ENCODE measurements around the gene ZNF724. TPM values are rescaled to one million over a fixed set of nuclear protein-coding genes. Genes with fewer than 3 reads are reported as not detected.

Gene ZNF724
- total and polyA plus RNA-seq, 3 donors from 2014 or later: 1.4 to 9.0 (median 8.0) TPM

DNA sequence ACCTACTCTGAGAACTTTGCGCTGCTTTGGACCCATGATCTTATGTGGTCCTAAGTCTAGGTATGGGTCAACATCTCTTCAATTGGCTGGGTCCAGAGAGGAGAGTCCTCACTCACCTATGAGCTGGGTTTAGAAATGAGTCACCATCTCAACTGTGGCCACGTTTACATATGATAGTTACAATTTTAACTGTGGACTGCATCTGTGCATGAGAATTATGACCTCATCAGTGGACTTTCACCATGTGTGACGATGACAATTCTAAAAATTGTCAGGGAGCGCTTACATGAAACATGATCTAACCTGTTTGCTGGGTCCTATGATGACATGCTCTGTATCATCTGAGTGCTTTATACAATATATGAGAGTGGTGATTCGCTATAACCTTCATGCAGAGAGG, 12.7 kb upstream of the ZNF724 start:
- WGBS, 2 donors: 92 to 95% methylated on average over 5 of the region's 5 CpGs
- Histone ChIP-seq H3K4me1 (no peaks in the 10 kb centered on the region), H3K9me3 (no peaks in the 10 kb centered on the region), H3K36me3 (ENCODE audit: low read depth, missing control alignments) (no peaks in the 10 kb centered on the region), H3K4me3 (no peak overlapping the region), H3K27me3 (no peaks in the 10 kb centered on the region), H3K27ac (no peak overlapping the region)
- no peak for DNase-seq
- intact Hi-C loops (cut with DNase I; ENCODE audit: low total_unique reads): no loop called here
- TF ChIP-seq POLR2A (IDR thresholded peaks at IDR 0.05): no peak
- TF ChIP-seq, protein P1, sequence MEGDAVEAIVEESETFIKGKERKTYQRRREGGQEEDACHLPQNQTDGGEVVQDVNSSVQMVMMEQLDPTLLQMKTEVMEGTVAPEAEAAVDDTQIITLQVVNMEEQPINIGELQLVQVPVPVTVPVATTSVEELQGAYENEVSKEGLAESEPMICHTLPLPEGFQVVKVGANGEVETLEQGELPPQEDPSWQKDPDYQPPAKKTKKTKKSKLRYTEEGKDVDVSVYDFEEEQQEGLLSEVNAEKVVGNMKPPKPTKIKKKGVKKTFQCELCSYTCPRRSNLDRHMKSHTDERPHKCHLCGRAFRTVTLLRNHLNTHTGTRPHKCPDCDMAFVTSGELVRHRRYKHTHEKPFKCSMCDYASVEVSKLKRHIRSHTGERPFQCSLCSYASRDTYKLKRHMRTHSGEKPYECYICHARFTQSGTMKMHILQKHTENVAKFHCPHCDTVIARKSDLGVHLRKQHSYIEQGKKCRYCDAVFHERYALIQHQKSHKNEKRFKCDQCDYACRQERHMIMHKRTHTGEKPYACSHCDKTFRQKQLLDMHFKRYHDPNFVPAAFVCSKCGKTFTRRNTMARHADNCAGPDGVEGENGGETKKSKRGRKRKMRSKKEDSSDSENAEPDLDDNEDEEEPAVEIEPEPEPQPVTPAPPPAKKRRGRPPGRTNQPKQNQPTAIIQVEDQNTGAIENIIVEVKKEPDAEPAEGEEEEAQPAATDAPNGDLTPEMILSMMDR (IDR thresholded peaks at IDR 0.05): no peak

DNA sequence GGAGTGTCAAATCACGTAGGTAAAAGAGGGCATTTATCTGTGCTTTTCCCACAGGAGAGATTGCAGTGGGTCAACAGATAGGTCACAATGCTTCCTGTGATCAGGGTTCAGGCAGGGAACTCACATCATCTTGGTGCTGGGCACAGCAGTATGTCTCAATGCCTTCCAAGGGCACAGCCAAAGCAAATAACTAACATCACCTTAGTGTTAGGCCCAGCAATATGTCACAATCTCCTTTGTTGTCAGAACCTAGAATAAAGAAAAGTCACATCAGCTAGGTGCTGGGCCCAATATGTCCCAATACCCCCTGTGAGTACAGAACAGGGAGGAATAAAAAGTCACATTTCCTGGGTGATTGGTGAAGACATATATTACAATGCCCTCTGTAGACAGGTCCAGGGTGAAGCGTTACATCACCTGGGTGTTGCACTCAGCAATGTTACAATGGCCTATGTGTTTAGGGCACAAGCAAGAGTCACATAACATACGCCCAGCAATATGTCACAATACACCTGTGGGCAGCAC, 11.4 kb upstream of the ZNF724 start:
- no peak for DNase-seq
- no peaks in the 10 kb centered on the region for H3K36me3 ChIP-seq (ENCODE audit: low read depth, missing control alignments)
- no peaks in the 10 kb centered on the region for H3K4me1 ChIP-seq
- no peak for TF ChIP-seq POLR2A (IDR thresholded peaks at IDR 0.05)
- TF ChIP-seq, protein P1 (IDR thresholded peaks at IDR 0.05): no peak
- no peaks in the 10 kb centered on the region for H3K27me3 ChIP-seq
- no peak overlapping the region for H3K4me3 ChIP-seq
- 91 to 92% methylated on average over 3 of the region's 3 CpGs for WGBS, 2 donors
- intact Hi-C loops (cut with DNase I; ENCODE audit: low total_unique reads): no loop called here
- no peak overlapping the region for H3K27ac ChIP-seq
- no peaks in the 10 kb centered on the region for H3K9me3 ChIP-seq

DNA sequence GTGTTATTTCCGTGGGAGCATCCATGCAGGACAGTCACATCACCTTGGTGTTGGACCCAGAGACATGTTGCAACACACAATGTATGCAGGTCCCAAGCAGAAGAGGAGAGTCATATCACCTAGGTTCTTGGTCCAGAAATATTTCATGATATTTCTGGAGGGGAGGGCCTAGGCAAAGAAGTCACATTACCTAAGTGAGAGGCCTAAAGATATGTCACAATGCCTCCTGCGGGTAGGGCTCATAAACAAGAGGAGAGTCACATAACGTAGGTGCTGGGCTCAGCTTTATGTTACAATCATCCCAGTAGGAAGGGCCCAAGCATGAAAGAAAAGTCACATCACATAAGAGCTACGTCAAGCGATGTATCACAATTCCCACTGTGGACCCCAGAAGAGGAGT, 10.8 kb upstream of the ZNF724 start:
- no peaks in the 10 kb centered on the region for H3K4me1 ChIP-seq
- no peaks in the 10 kb centered on the region for H3K9me3 ChIP-seq
- TF ChIP-seq POLR2A (IDR thresholded peaks at IDR 0.05): no peak
- H3K36me3 ChIP-seq (ENCODE audit: low read depth, missing control alignments): no peaks in the 10 kb centered on the region
- WGBS, 2 donors: 73 to 88% methylated on average over 5 of the region's 5 CpGs
- no peak for DNase-seq
- no peak overlapping the region for H3K4me3 ChIP-seq
- H3K27ac ChIP-seq: no peak overlapping the region
- no peaks in the 10 kb centered on the region for H3K27me3 ChIP-seq
- intact Hi-C loops (cut with DNase I; ENCODE audit: low total_unique reads): no loop called here

DNA sequence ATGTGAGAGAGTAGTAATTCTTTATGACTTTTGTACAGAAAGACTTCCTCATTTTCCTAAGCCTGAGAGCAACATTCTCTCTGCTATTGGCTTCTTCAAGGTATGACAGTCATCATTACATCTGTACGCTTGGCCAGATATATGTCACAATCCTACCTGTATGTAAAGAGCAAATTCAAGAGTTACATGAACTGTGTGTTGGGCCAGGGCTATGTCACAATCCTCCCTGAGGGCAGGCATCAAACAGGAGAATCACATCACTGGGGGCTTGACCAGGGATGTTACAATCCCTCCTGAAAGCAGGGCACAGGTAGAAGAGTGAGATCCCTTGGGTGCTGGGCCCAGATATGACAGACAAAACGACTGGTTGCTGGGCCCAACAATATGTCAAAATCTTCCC, 9.8 kb upstream of the ZNF724 start:
- no peaks in the 10 kb centered on the region for H3K36me3 ChIP-seq (ENCODE audit: low read depth, missing control alignments)
- H3K4me3 ChIP-seq: no peak overlapping the region
- no peaks in the 10 kb centered on the region for H3K9me3 ChIP-seq
- H3K4me1 ChIP-seq: no peaks in the 10 kb centered on the region
- no peaks in the 10 kb centered on the region for H3K27me3 ChIP-seq
- TF ChIP-seq POLR2A (IDR thresholded peaks at IDR 0.05): no peak
- TF ChIP-seq, protein P1 (IDR thresholded peaks at IDR 0.05): no peak
- 76 to 97% methylated on average over 2 of the region's 2 CpGs for WGBS, 2 donors
- H3K27ac ChIP-seq: no peak overlapping the region
- DNase-seq: no peak
- intact Hi-C loops (cut with DNase I; ENCODE audit: low total_unique reads): no loop called here

DNA sequence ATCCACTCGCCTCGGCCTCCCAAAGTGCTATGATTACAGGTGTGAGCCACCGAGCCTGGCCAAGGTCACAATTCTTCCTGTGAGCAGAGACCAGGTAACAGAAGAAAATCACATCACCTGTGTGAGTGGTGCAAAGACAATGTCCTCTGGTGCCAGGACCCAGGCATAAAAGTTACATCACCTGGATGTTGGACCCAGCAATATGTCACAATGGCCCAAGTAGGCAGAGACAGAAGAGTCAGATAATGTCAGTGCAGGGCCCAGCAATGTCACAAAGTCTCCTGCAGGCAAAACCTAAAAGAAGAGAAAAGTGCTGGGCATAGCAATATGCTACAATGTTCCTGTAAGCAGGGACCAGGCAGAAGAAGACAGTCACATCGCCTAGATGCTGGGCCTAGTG, 5.5 kb upstream of the ZNF724 start:
- no peaks in the 10 kb centered on the region for H3K27me3 ChIP-seq
- H3K36me3 ChIP-seq (ENCODE audit: low read depth, missing control alignments): no peaks in the 10 kb centered on the region
- no peaks in the 10 kb centered on the region for H3K9me3 ChIP-seq
- no peak for TF ChIP-seq POLR2A (IDR thresholded peaks at IDR 0.05)
- TF ChIP-seq, protein P1 (IDR thresholded peaks at IDR 0.05): no peak
- no peak overlapping the region for H3K4me3 ChIP-seq
- H3K27ac ChIP-seq: no peak overlapping the region
- DNase-seq: no peak
- no peaks in the 10 kb centered on the region for H3K4me1 ChIP-seq
- intact Hi-C loops (cut with DNase I; ENCODE audit: low total_unique reads): no loop called here
- WGBS, 2 donors: 92 to 93% methylated on average over 4 of the region's 4 CpGs
